ENCODE results near the gene TBC1D32. TPM values are rescaled to one million over a fixed set of nuclear protein-coding genes. Genes with fewer than 3 reads are reported as not detected.

Gene TBC1D32
- total and polyA plus RNA-seq, 8 donors, result 6.6 to 22.2 (median 15.9) TPM

DNA sequence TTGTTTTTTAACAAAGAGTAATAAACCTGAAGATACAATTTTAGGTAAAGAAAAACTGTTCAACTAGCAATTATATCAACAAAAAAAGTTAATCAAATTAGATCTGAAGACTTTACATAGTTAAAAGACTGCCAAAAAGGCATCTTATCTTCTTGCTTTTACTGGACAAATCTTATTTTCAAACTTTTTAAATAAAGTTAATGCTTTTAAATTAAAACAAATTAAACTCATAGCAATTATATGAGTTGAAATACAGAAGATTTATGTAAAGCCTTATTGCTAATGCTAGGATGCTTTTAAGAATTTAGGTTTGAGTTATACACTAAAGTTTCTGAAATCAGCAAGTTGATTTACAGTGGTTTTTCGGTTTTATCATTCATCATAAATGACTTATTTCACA is 227.3 kb downstream of the TBC1D32 start:
- intact Hi-C loops (cut with DNase I), result no loop called here
- H3K4me1 ChIP-seq, result no peaks in the 10 kb centered on the region
- no peaks in the 10 kb centered on the region for H3K27me3 ChIP-seq
- no peak for DNase-seq
- H3K27ac ChIP-seq, result no peak overlapping the region
- peaks cover 0 to 4% of the 10 kb centered on the region in 2 donors for H3K9me3 ChIP-seq
- H3K36me3 ChIP-seq, result no peaks in the 10 kb centered on the region
- no peak overlapping the region for H3K4me3 ChIP-seq
- TF ChIP-seq, protein P1, sequence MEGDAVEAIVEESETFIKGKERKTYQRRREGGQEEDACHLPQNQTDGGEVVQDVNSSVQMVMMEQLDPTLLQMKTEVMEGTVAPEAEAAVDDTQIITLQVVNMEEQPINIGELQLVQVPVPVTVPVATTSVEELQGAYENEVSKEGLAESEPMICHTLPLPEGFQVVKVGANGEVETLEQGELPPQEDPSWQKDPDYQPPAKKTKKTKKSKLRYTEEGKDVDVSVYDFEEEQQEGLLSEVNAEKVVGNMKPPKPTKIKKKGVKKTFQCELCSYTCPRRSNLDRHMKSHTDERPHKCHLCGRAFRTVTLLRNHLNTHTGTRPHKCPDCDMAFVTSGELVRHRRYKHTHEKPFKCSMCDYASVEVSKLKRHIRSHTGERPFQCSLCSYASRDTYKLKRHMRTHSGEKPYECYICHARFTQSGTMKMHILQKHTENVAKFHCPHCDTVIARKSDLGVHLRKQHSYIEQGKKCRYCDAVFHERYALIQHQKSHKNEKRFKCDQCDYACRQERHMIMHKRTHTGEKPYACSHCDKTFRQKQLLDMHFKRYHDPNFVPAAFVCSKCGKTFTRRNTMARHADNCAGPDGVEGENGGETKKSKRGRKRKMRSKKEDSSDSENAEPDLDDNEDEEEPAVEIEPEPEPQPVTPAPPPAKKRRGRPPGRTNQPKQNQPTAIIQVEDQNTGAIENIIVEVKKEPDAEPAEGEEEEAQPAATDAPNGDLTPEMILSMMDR (IDR thresholded peaks at IDR 0.05), result no peak
- ATAC-seq, result no peak

- intact Hi-C loops (cut with DNase I), result no loop called here
- Histone ChIP-seq H3K9me3 (peaks cover 0 to 5% of the 10 kb centered on the region in 2 donors), H3K4me3 (no peak overlapping the region), H3K4me1 (no peaks in the 10 kb centered on the region), H3K36me3 (no peaks in the 10 kb centered on the region), H3K27ac (no peak overlapping the region), H3K27me3 (no peaks in the 10 kb centered on the region)
- no peak for ATAC-seq
- TF ChIP-seq, protein P1 (IDR thresholded peaks at IDR 0.05), result no peak
- DNase-seq, result no peak
These were observed 228.8 kb downstream of the TBC1D32 start for GRCh38 chr6:121105461-121105860.

GRCh38 chr6:121093928-121094327 is 240.4 kb downstream of the TBC1D32 start:
- no peak for DNase-seq
- TF ChIP-seq, protein P1 (IDR thresholded peaks at IDR 0.05), result no peak
- Histone ChIP-seq H3K4me1 (no peaks in the 10 kb centered on the region), H3K36me3 (no peaks in the 10 kb centered on the region), H3K4me3 (no peak overlapping the region), H3K9me3 (peaks cover 0 to 2% of the 10 kb centered on the region in 2 donors), H3K27ac (no peak overlapping the region), H3K27me3 (no peaks in the 10 kb centered on the region)
- no peak for ATAC-seq
- intact Hi-C loops (cut with DNase I), result no loop called here

- Histone ChIP-seq H3K27me3 (no peaks in the 10 kb centered on the region), H3K36me3 (no peaks in the 10 kb centered on the region), H3K9me3 (no peaks in the 10 kb centered on the region), H3K4me3 (no peak overlapping the region), H3K4me1 (no peaks in the 10 kb centered on the region), H3K27ac (no peak overlapping the region)
- ATAC-seq (no peak), DNase-seq (no peak)
- intact Hi-C loops (cut with DNase I), result no loop called here
- TF ChIP-seq, protein P1 (IDR thresholded peaks at IDR 0.05), result no peak
These were observed 243.8 kb downstream of the TBC1D32 start for GRCh38 chr6:121090492-121090891.

DNA sequence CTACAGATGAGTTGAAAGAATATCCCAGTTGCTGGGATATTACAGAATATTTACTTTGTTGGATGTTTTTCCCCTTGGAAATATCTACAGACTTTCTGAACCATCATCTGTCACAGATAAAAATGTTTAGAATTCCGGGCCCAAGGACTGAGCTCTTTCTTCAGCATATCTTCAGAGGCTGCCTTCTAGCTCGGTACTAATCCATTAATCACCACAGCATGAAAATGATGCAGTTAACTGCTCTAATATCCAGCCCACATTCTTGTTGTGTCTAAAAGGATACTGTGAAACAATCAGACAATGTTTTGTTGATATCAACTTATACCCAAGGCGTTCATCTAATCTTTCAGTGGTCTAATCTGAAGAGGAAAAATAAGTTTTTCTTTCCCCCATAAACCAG is 247.4 kb downstream of the TBC1D32 start:
- DNase-seq (no peak), ATAC-seq (no peak)
- Histone ChIP-seq H3K4me1 (no peaks in the 10 kb centered on the region), H3K4me3 (no peak overlapping the region), H3K36me3 (no peaks in the 10 kb centered on the region), H3K9me3 (no peaks in the 10 kb centered on the region), H3K27ac (no peak overlapping the region), H3K27me3 (no peaks in the 10 kb centered on the region)
- TF ChIP-seq, protein P1 (IDR thresholded peaks at IDR 0.05), result no peak
- intact Hi-C loops (cut with DNase I), result no loop called here
